Measurements from ENCODE around the gene TMPRSS5.
"Not testable (repeated sequence)": the region's sequence is repeated elsewhere in the genome, so short reads cannot be mapped to it uniquely, and the experiment has no call there.

TMPRSS5 gene

DNA sequence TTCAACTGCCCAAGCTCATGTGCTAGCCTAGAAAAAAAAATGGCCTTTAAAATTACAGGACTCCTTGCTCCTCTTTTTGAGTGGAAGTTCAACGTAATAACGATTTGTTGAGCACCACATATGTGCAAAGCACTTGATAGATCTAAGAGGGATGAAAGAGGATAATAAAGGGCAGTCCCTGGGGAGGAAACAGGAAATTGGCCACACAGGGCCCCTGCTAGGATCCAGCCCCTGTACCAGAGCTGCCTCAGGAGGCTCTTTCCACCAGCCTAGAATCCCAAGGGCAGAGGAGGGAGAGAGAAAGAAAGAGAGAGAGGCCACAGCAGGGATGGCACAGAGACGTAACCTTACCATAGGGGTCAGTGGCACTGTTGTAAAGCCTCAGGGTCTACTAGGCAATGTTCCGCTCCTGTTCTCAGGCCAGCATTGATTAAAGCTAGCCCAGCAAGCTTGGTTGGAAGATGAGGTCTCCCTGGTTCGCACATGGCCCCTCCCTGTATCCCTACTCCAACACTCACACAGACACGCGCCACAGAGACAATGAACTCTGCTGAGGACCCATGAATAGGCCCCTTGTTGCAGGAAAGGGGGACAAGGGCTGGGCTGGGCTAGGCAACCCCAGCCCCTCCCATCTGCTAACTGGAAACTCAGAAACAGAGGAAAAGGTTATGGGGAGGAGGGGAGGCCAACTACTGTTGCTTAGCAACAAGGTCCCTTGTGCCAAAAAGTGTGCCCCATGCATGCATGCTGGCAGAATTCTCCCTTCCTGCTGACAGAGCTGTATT lies at the start of gene TMPRSS5:
Gene TMPRSS5 (minus strand): TSS at position 438 of the 785 bp plus-strand sequence. CDS start 84 bp downstream, at position 354.
- H3K27ac Mint-ChIP-seq = peak within 1 kb of the TSS in 1 of 2 donors; percentile 79
- no peak for DNase-seq
- no peaks in the 10 kb centered on the region for H3K27me3 Mint-ChIP-seq
- no peaks in the 10 kb centered on the region for H3K4me1 Mint-ChIP-seq
- no peak within 1 kb of the TSS for H3K4me3 Mint-ChIP-seq
- ATAC-seq = no peak
- peaks cover 36 to 44% of the 10 kb centered on the region in 2 donors for H3K9me3 Mint-ChIP-seq

DNA sequence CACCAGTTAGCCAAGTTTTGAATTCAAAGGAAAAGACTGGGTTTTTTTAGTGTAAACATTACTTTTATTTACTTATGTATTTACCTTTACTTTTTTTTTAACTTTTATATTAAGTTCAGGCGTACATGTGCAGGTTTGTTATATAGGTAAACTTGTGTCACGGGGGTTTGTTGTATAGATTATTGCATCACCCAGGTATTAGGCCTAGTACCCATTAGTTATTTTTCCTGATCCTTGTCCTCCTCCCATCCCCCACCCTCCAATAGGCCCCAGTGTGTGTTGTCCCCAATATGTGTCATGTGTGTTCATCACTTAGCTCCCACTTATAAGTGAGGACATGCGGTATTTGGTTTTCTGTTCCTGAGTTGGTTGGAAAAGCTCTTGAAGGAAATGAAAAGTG lies 46.8 kb upstream of the TMPRSS5 start:
- ATAC-seq (no peak), DNase-seq (no peak)
- no peak overlapping the region for H3K4me3 Mint-ChIP-seq
- H3K9me3 Mint-ChIP-seq = no peaks in the 10 kb centered on the region
- no peaks in the 10 kb centered on the region for H3K27me3 Mint-ChIP-seq
- no peaks in the 10 kb centered on the region for H3K4me1 Mint-ChIP-seq
- H3K27ac Mint-ChIP-seq = no peak overlapping the region

- H3K27ac Mint-ChIP-seq = no peak overlapping the region
- H3K27me3 Mint-ChIP-seq = no peaks in the 10 kb centered on the region
- peak; percentile 95 for ATAC-seq
- no peak for DNase-seq
- no peaks in the 10 kb centered on the region for H3K9me3 Mint-ChIP-seq
- no peak overlapping the region for H3K4me3 Mint-ChIP-seq
- H3K4me1 Mint-ChIP-seq = no peaks in the 10 kb centered on the region
Measured at GRCh38 chr11:113736323-113736722, 30.2 kb upstream of the TMPRSS5 start.

GRCh38 chr11:113732092-113732491 lies 26.0 kb upstream of the TMPRSS5 start:
- ATAC-seq (no peak), DNase-seq (no peak)
- Mint-ChIP-seq H3K4me1 (no peaks in the 10 kb centered on the region), H3K27ac (no peak overlapping the region), H3K4me3 (no peak overlapping the region), H3K9me3 (no peaks in the 10 kb centered on the region), H3K27me3 (no peaks in the 10 kb centered on the region)

DNA sequence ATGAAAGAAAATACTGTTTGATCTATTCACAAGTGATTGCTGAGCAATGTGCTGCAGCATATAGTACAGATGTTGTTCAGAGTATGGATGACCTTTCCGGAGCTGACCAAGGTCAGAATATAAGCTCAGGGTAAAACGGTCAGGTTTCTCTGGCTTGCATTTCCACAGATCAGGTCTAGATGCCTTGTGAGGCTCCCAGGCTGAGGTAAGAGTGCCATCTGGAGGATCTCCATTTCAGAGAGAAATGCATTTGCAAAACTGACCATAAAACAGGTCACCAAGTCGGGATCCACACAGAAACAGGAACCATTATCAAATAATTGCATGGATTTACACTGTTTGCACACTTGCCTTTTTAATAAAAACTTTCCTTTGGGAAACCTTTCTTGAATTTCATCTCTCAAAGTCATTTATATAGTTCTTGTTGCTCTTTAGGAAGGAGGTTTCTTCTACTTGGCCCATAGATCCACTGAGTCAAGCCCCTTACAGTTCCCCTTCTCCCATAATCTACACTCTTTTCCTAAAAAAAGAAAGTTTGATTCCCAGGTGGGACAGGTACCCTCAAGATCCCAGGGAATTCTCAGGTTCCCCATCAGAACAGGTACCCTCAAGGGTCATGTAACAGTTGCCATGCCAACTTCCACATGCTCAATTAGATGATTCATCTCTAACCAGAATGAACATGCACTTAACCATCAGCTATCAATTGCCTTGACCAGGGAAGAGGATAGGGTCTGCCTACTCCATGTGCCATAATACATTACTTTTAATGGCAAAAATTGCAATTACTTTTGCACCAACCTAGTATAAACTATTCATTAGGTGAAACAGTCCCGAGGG lies 25.0 kb upstream of the TMPRSS5 start:
- DNase-seq = no peak
- Mint-ChIP-seq H3K4me3 (no peak overlapping the region), H3K27me3 (no peaks in the 10 kb centered on the region), H3K9me3 (no peaks in the 10 kb centered on the region), H3K4me1 (no peaks in the 10 kb centered on the region), H3K27ac (no peak overlapping the region)
- ATAC-seq = no peak

DNA sequence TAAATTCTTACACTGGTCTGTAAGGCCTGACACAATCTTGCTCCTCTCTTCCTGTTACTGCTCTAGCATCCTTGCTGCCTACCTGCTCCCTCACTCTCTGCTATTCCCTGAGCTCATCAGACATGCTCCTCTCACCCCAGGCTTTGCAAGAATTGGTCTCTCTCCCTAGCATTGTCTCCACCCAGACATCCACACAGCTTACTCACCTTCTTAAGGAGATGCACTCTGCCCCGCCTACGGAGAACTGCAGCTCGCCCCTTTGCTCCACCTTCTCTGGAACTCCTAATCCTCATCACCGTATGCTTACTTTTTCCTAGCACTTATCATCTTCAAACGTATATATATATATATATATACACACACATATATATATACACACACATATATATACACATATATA lies 23.3 kb upstream of the TMPRSS5 start:
- H3K4me3 Mint-ChIP-seq = no peak overlapping the region
- H3K27ac Mint-ChIP-seq = no peak overlapping the region
- ATAC-seq = no peak
- H3K9me3 Mint-ChIP-seq = no peaks in the 10 kb centered on the region
- no peaks in the 10 kb centered on the region for H3K4me1 Mint-ChIP-seq
- no peak for DNase-seq
- no peaks in the 10 kb centered on the region for H3K27me3 Mint-ChIP-seq

GRCh38 chr11:113728814-113729213 lies 22.7 kb upstream of the TMPRSS5 start:
- ATAC-seq = no peak
- no peaks in the 10 kb centered on the region for H3K27me3 Mint-ChIP-seq

GRCh38 chr11:113725913-113726312 lies 19.8 kb upstream of the TMPRSS5 start:
- no peak overlapping the region for H3K27ac Mint-ChIP-seq
- H3K27me3 Mint-ChIP-seq = no peaks in the 10 kb centered on the region
- no peak for DNase-seq
- ATAC-seq = no peak
- peaks cover 0 to 5% of the 10 kb centered on the region in 2 donors for H3K9me3 Mint-ChIP-seq
- no peaks in the 10 kb centered on the region for H3K4me1 Mint-ChIP-seq
- no peak overlapping the region for H3K4me3 Mint-ChIP-seq

More at GRCh38 chr11:113728814-113729213, 22.7 kb upstream of the TMPRSS5 start:
- no peak overlapping the region for H3K4me3 Mint-ChIP-seq
- no peaks in the 10 kb centered on the region for H3K9me3 Mint-ChIP-seq
- peak overlapping the region in 1 of 2 donors; percentile 1 for H3K27ac Mint-ChIP-seq
- DNase-seq = no peak
- H3K4me1 Mint-ChIP-seq = no peaks in the 10 kb centered on the region

DNA sequence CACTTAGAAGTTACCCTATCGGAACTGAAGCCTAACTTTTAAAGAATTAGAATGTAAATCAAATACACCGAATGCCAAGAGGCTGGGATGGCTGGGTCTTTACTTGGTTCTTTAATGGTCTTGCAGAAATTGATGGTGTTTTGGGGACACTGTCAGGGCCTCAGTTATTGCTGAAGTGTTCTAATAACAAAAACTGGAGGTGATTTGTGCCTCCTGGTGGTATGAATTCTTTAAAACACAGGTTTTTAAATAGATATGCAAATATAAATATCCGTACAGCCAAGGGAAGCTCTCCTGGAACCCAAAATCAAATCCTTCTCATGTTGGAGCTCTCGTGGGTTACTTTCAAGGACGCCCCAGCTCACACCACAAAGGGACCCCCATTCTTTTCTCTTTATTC lies 19.3 kb upstream of the TMPRSS5 start:
- DNase-seq = no peak
- H3K4me1 Mint-ChIP-seq = no peaks in the 10 kb centered on the region
- no peak overlapping the region for H3K27ac Mint-ChIP-seq
- ATAC-seq = no peak
- no peaks in the 10 kb centered on the region for H3K27me3 Mint-ChIP-seq
- peaks cover 0 to 5% of the 10 kb centered on the region in 2 donors for H3K9me3 Mint-ChIP-seq
- no peak overlapping the region for H3K4me3 Mint-ChIP-seq

DNA sequence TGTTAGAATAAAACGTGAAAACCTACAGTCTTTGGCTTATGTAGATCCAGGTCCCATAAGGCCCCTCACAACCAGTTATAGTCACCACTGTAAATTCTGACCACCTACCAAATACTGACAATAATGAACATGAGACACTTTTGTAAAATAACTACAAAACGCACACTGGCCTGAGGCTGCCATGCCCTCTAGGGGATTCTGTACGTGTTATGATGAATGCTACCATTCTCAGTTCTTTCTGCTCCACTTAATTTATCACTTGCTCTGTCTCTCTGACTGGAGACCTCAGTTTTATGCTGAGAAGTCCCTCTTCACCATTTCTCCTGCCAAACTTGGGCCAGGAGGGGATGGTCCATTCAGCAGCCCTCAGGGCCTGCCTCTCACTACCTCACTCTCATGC lies 18.7 kb upstream of the TMPRSS5 start:
- no peaks in the 10 kb centered on the region for H3K27me3 Mint-ChIP-seq
- H3K9me3 Mint-ChIP-seq = peaks cover under 1 to 5% of the 10 kb centered on the region in 2 donors
- ATAC-seq (no peak), DNase-seq (no peak)
- H3K27ac Mint-ChIP-seq = no peak overlapping the region
- H3K4me3 Mint-ChIP-seq = no peak overlapping the region
- no peaks in the 10 kb centered on the region for H3K4me1 Mint-ChIP-seq

GRCh38 chr11:113723787-113724186 lies 17.7 kb upstream of the TMPRSS5 start:
- ATAC-seq = no peak
- no peaks in the 10 kb centered on the region for H3K4me1 Mint-ChIP-seq
- H3K4me3 Mint-ChIP-seq = no peak overlapping the region
- DNase-seq = no peak
- no peak overlapping the region for H3K27ac Mint-ChIP-seq
- H3K9me3 Mint-ChIP-seq = peaks cover 5 to 7% of the 10 kb centered on the region in 2 donors
- no peaks in the 10 kb centered on the region for H3K27me3 Mint-ChIP-seq

GRCh38 chr11:113722934-113723333 lies 16.8 kb upstream of the TMPRSS5 start:
- Mint-ChIP-seq H3K27me3 (no peaks in the 10 kb centered on the region), H3K4me3 (no peak overlapping the region), H3K27ac (no peak overlapping the region), H3K4me1 (no peaks in the 10 kb centered on the region), H3K9me3 (peaks cover 5 to 7% of the 10 kb centered on the region in 2 donors)
- ATAC-seq (no peak), DNase-seq (no peak)

- ATAC-seq (no peak), DNase-seq (no peak)
- H3K4me1 Mint-ChIP-seq = no peaks in the 10 kb centered on the region
- H3K27me3 Mint-ChIP-seq = no peaks in the 10 kb centered on the region
- H3K9me3 Mint-ChIP-seq = peaks cover 5 to 7% of the 10 kb centered on the region in 2 donors
- no peak overlapping the region for H3K4me3 Mint-ChIP-seq
- H3K27ac Mint-ChIP-seq = no peak overlapping the region
Measured at GRCh38 chr11:113722221-113722620, 16.1 kb upstream of the TMPRSS5 start.

GRCh38 chr11:113721462-113722066 lies 15.5 kb upstream of the TMPRSS5 start:
- Mint-ChIP-seq H3K27me3 (no peaks in the 10 kb centered on the region), H3K9me3 (peaks cover 5 to 7% of the 10 kb centered on the region in 2 donors), H3K4me1 (no peaks in the 10 kb centered on the region), H3K27ac (no peak overlapping the region), H3K4me3 (no peak overlapping the region)
- ATAC-seq (no peak), DNase-seq (no peak)

DNA sequence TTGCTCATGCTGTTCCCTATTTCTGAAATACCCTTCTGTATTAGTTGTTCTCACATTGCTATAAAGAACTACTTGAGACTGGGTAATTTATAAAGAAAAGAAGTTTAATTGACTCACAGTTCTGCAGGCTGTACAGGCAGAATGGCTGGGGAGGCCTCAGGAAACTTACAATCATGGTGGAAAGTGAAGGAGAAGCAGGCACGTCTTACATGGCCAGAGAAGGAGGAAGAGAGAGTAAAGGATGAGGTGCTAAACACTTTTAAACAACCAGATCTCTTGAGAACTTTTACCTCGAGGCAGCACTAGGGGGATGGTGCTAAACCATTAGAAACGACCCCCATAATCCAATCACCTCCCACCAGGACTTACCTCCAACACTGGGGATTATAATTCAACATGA lies 14.4 kb upstream of the TMPRSS5 start:
- not testable (repeated sequence) for DNase-seq, H3K27me3 Mint-ChIP-seq, H3K4me1 Mint-ChIP-seq, H3K27ac Mint-ChIP-seq, H3K4me3 Mint-ChIP-seq, H3K9me3 Mint-ChIP-seq, ATAC-seq

All from stimulated activated naive CD8-positive, alpha-beta T cell treated with anti-CD3 and anti-CD28 coated beads, Interleukin-15, amount 100 ng/mL, for 72 hours (primary cell).